SH-SY5Y (cell line): Measurements from ENCODE around the gene LHX3.

Experiments
- GATA2 ChIP-seq: IDR thresholded peaks from 2 replicates; pipeline ENCODE4 v1.6.1; 2011; ENCODE audit warnings: mild to moderate bottlenecking, low read depth, low read length
- GATA3 ChIP-seq: IDR thresholded peaks from 2 replicates; pipeline ENCODE4 v1.6.1; 2011; ENCODE audit warnings: low read depth, mild to moderate bottlenecking, low read length, moderate library complexity

The LHX3 gene

DNA sequence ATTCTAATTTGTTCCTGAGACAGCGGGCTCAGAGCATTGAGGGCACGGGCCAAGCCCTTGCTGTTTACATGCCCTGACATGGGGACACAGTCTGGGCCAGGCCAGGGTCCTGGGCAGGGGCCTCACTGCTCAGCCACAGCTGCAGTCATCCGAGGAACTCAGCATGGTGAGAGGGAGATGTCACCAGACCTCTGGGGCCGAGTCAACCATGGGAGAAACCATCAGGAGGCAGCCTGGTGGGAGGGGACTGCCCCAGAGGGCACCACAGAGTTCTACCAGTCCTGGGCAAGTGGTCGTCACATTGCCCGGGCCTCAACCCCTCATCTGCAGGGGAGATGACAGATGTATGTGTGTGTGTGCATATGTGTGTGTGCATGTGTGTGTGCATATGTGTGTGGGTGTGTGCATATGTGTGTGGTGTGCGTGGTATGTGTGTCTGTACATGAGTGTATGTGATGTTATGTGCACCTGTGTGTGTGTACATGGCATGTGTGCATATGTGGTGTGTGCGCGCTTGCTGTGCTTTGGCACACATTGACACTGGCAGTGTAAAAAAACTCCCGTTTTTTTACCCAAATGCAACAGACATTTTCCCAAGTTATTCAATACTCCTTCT lies 43.8 kb downstream of the LHX3 start:
- TF ChIP-seq GATA2 = no peak
- no peak for TF ChIP-seq GATA3

- TF ChIP-seq GATA3 (no peak), GATA2 (no peak)
Measured at GRCh38 chr9:136160381-136160841, 44.5 kb downstream of the LHX3 start.

DNA sequence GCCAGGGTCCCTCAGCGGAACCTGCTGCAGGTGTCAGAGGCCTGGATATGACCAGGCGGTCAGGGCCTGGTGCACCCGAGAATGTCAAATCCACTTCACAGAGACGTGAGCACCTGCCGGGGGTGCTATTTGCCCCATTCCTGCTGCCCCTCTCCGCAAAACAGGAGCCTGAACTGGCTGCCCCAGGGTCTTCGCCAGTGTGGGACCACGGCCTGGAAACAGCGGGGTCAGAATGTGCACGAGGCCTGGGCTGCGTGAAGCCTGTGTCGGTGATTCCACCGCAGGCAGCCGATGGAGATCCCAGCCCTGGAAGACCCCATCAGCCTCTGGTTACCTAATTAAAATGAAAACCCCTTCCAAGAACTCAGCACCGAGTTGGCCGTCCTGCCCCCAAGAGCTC lies 45.1 kb downstream of the LHX3 start:
- no peak for TF ChIP-seq GATA2
- TF ChIP-seq GATA3 = no peak

DNA sequence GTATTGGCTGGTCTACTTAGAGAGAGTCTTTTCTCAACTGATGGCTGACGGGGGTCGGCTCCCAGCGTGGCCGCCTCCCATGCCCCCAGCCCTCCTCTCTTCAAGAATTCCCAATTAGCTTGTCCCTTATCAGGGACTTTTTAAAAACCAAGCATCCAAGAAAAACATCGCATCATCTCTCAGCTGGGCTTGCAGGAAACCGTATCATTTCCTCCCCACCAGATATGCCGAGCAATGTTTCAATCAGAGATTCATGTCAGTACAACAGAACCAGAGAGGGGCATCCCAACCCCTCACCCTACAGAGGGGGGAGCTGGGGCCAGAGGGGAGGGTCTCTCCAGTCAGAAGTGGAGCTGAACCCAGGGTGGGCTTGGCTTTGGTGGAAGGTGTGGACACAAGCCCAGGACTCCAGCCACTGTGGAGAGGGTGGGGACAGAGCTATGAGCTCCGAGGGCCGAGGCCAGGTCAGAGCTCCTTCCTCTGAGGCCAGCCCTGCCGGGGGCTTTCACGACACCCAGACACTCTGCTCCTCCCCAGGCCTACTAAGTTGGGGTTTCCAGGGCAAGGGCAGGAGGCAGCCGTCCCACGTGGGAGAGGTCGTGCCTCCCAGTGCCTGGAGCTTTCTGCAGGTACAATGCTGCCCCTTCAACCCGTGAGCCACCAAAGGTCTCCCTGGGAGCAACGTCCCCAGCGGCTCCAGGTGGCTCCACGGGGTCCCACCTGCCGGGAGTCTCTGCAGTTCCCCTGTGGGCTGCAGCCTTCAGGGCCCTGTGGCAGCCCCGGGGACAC lies 47.3 kb downstream of the LHX3 start:
- TF ChIP-seq GATA3 (no peak), GATA2 (no peak)

DNA sequence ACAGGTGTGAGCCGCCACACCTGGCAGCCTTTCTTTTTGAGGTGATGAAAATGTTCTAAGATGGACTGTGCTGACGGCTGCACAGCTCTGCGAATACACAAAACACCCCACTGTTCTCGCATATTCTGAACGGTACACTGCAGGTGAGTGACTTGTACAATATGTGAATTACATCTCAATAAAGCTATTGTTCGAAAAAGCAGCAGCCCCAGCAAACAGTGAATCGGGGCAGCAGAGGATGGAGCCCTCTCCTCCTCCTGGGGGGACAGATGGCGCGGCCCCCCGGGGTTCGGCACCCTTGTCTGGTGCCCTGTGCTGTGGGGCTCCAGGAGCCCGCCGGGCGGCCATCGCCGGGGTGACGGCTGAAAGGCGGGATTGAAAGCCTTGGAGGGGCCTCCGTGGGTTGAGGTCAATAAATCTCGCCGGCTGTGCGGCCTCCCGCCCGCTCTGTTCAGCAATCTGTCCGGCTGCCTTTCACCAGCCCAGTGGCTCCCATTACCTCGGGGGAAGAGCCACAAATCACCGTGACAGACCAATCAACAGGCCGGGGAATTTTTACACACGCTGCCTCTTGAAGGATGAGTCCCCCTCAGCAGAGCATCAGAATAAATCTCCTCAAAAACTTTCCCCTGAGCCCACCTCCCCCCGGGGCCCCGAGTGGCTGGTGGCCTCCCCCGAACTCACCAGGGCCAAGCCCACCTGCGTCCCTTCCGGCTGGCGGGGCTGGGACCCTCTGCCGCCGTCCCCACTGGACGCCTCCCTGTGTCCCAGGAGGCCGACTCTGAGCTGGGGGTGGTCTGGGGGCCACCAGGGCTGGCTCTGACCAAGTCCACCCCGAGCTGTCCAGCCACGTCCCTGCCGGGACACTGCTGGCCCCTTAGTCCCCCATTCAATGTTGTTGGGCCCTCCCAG lies 48.5 kb downstream of the LHX3 start:
- TF ChIP-seq GATA2 (no peak), GATA3 (no peak)

GRCh38 chr9:136155576-136155975 lies 49.4 kb downstream of the LHX3 start:
- TF ChIP-seq GATA2 (no peak), GATA3 (no peak)

- TF ChIP-seq GATA2 (no peak), GATA3 (no peak)
Measured at GRCh38 chr9:136154943-136155342, 50.0 kb downstream of the LHX3 start.

DNA sequence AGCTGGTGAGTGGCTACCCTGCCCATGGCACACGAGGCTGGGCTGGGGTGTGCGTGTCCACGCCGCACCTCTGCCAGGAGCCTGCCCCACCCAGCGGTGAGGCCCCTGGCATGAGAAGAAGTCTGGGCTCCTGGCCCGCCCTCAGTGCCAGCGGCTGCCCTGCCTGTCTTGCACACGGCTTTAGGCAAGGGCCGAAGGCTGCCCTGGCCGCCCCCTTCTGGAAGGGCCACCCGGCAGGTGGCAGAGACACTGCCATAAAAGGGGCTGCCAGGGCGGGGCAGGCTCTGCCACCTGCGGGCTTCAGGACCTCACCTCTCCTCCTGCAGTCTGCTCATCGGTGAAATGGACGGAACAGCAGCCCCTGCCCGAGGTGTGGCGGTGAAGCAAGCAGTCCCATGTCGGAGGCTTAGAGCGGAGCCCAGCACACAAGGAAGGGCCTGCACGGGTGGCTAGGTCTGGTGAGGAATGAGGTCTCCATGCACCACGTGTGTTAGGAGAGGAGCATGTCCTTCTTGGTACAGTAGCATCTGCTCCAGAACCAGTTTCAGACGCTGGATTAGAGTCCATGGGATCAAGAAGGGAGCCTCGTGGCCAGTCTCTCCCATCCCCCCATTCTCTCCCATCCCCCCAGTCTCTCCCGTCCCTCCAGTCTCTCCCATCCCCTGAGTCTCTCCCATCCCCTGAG lies 51.4 kb downstream of the LHX3 start:
- TF ChIP-seq GATA3 = no peak
- no peak for TF ChIP-seq GATA2

- TF ChIP-seq GATA3 = no peak
- no peak for TF ChIP-seq GATA2
Measured at GRCh38 chr9:136152931-136153330, 52.0 kb downstream of the LHX3 start.

DNA sequence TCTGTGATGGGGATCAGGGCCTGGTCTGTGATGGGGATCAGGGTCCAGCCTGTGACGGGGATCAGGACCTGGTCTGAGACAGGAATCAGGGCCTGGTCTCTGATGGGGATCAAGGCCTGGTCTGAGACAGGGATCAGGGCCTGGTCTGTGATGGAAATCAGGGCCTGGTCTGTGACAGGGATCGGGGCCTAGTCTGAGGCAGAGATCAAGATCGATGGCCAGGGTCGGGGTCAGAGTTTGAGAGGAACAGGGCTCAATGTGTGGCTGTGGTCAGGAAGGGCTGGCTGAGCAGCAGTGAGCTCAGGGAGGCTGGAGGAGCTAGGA lies 52.4 kb downstream of the LHX3 start:
- no peak for TF ChIP-seq GATA2
- no peak for TF ChIP-seq GATA3

- TF ChIP-seq GATA2 = no peak
- no peak for TF ChIP-seq GATA3
Measured at GRCh38 chr9:136151848-136152542, 52.9 kb downstream of the LHX3 start.

- TF ChIP-seq GATA2 (no peak), GATA3 (no peak)
Measured at GRCh38 chr9:136151214-136151804, 53.6 kb downstream of the LHX3 start.

DNA sequence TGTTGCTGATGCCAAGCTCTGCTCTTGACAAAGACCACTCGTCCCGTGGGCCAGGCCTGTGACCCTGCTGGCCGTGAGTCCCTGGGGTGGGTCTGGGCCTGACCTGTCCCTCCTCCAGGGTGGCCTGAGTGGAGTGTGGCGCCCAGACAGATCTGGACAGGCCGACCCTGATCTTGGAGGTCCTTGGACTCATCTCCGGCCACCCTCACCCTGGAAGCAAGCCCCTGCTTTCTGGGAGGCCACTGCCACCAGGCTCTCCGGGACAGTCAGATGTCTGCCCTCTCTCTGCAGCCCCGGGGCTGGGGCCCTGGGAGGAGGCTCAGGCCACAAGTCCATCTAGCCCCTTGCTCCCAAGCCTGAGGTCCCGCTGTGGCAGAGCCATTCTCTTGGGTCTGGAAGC lies 55.1 kb downstream of the LHX3 start:
- TF ChIP-seq GATA2 = no peak
- TF ChIP-seq GATA3 = no peak

GRCh38 chr9:136149337-136149736 lies 55.6 kb downstream of the LHX3 start:
- TF ChIP-seq GATA3 = no peak
- TF ChIP-seq GATA2 = no peak
